HG03342 (cell line): Measurements from ENCODE around the gene NRXN3.

Experiments used
- ATAC-seq: cut with Tn5 transposase; IDR thresholded peaks from one replicate; pipeline ENCODE4 v1.9.1; 2021; ENCODE audit warnings: mild to moderate bottlenecking, moderate library complexity; ENCODE audit not compliant: unreplicated experiment

The NRXN3 gene

DNA sequence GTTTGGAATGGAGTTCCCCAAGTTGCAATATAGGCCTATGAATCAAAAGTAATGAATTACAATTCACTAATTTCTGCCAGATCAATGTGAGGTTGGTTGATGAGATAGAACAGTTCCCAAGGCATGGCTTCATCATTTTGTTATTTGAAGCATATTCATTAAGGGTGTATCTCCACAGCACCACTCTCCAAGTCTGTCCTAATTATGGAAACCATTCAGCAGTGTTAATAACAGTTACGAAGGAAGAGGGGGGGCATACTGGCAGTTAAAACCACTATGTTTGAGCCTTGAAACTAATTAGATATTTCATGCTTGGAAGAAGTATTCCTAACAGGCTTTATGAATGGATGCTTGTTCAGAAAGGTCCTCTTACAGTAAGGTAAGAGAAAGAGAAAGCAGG is 1520.8 kb downstream of the NRXN3 start:
- ATAC-seq = no peak

DNA sequence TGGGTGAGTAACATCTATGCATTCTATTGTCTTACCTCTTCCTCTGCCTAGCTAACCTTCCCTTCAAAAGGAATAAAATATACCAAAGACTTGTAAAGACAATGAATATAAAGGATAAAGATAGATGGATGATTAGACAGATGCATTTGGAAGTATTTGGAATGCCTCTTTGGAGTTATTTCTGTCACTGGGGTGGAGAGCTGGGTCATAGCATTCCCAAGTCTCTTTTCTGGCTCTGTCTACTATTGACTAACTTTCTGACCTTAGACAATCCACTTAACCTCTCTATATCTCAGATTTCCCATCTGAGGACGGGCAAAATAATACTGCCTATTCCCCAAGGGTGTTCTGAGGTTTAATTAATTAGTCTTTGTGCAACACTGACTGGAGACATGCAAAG is 1523.8 kb downstream of the NRXN3 start:
- ATAC-seq = no peak

DNA sequence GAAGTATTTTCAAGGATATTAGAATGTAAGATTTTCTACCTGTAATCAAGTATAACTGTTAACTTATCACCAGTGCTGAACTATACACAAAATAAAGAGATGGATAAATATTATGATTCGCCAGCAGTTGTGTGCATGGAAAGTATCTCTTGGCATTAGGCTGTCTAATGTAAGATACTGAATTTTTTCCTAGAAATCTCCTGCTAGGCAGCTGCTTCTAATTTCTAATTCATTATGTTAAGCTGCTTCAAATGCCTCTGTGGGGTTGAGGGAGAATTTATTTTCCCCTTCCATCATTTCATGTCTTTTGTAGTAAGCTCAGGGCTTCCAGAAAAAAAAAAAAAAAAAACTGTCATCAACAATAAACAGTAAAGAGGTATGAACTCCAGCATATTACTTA is 1525.1 kb downstream of the NRXN3 start:
- ATAC-seq = no peak

DNA sequence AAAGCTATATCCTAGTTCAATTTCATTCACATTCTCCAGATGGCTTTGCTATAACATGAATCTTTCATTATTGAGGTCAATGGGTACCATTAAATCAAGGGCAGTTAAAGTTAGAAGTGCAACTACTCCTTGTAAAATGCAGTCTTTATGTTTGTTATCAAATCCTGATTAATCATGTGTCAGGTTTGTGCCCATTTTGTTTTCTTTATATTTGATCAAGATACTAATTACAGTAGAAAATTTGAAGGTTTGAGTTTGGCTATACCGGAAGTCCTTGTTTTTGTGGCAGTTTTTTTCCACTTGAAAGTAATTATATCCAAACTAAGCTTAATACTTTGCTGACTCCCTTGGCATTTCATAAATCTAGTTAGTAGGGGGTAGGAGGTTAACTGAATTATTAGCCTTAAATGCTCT is 1528.1 kb downstream of the NRXN3 start:
- no peak for ATAC-seq

DNA sequence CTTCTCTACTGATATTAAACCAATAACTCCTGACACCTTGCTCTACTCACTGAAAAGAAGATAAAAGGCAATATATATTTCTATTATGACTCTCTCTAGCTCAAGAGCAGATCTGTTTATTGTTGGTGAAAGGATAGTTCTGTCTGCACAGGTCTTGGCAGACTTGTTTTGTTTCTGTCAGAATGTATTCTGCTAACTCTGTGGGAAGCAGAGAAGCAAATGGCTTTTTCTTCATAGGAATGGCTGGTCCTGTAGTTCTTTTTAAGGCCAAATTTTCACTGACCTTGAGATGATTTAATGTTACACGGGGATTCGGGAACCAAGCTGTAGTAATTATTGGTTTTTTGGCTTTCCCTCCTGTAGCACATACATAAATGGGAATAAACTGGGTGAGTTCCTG is 1529.0 kb downstream of the NRXN3 start:
- no peak for ATAC-seq

DNA sequence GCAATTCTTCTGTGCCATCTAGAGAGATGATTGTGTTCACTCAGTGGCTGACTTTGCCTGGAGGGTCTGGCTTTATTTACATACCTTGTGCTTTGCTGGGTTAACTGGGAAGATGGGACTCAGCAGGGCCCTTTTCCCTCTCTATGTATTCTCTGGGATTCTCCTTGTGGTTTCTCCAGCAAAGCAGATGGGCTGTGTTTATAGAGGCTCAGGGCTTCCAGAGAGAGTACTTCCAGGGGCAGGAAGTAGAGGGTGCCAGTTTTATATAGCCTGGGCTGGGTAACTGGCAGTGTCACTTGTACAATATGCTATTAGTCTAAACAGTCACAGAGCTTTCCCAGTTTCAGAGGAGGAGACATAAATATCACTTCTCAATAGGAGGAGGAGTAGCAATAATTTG is 1531.2 kb downstream of the NRXN3 start:
- ATAC-seq = no peak

DNA sequence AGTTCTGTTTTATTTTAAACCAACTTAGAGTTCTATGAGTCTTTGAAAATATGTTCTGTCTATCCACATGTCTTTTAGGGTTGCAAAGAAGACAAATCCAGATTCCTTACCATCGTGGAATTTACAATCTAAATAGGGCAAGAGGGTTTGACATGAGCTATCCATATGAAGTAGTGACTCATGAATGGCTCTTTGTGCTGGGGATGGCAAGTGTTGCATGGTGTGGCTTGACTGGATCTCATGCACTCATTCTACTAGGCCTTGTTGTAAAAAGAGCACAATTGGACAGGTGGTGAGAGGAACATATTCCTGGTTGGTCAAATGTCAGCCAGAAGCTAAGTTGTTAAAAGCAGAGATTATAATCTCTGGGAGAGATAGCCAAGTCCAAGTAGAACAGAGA is 1532.0 kb downstream of the NRXN3 start:
- no peak for ATAC-seq

DNA sequence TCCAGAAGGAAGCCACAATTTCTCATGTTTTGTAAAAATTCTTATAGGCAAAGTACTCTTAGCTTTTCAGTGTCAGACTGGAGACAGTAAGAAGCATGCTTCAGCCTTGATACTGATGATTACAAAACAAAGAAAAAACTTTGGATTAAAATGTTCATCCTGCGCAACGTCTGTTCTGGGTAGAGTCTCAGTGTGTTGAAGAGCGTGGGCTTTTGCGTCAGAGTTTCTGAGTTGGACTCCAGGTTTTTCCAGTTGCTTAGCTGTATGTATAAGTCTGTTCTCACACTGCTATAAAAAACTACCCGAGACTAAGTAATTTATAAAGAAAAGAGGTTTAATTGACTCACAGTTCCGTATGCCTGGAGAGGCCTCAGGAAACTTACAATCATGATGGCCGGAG is 1533.0 kb downstream of the NRXN3 start:
- no peak for ATAC-seq

DNA sequence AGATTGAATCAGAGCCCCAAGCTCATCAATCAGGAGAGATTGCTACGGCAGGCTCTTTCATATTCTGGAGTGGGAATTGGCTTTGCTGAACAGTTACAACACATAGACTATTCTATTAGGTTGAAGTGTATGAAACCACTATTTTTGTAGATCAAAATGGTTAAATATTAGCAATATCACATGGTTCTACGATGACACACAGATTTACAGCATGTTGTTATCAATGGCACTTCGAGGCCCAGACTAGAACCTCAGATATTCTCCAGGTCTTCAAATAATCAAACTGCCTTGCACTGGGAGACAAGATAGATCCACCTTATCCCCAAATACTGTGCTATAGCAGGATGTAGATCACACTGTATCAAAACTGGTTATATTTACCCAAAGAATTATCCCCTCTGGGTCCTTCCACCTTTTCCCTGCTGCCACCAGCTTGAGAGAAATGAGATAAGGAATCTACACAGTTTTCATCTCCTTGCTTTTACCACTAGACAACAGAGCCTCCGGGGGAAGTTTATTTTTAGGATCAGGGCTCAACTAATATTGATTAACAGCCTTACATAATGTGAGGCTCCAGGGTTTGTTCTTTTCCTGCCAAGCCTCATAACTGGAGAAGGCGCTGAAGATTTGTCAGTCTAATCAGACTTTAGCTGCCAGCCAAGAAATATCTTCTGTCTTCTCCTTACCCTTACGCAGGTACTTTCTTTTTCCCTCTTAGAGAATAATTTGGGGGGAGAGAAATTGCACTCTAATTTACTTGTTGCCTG is 1534.1 kb downstream of the NRXN3 start:
- no peak for ATAC-seq

DNA sequence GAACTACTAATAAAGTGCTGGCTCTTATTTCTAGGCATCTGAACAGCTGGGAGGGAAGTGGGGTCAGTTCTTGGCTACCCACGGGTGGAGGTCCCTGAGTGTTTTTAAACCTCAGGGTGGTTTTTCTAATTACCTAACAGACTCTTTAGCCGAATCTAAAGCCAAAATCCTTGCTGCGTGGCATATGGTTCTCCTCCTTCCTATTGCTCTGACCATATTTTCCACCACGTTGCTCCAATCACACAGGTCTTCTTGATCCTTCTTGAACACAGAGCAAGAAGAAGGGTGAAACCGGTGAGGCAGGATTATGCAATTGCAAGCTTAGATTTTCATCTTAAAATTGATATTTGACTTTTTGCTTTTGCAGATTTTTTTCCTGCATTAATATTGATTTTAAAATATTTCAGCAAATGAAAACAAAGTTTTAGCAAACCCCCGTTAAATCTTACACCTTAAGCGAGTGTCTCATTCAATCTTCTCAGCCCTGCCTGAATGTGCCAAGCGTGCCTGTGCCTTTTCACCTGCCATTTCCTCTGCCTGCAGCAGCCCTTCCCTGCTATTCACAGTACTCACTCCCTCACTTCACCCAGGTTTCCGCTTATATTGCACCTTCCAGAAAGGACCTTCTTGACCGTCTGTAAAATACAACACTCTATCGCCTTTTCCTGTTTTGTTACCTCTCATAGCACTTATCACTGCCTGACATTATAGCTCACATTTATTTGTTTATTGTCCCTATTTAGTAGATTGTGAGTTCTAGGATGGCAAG is 1535.1 kb downstream of the NRXN3 start:
- ATAC-seq = no peak

DNA sequence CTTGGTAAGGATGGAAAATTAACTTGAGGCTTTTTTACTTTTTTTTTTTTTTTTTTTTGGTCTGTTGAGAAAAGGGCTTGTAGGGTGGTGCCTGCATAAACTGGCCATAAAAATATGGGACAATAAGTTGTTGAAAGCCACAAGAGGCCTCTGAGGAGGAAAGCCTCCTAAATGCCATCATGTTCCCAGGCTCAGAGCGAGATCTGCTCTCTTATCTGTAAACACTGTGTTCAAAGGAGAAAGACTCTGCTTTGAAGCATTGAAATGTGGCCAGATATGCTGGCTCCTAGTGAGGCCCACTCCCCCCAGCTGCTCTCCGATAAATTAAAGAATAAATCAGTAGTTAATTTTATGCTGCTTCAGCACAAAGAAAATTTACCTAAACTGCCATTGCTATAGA is 1536.2 kb downstream of the NRXN3 start:
- ATAC-seq = no peak

DNA sequence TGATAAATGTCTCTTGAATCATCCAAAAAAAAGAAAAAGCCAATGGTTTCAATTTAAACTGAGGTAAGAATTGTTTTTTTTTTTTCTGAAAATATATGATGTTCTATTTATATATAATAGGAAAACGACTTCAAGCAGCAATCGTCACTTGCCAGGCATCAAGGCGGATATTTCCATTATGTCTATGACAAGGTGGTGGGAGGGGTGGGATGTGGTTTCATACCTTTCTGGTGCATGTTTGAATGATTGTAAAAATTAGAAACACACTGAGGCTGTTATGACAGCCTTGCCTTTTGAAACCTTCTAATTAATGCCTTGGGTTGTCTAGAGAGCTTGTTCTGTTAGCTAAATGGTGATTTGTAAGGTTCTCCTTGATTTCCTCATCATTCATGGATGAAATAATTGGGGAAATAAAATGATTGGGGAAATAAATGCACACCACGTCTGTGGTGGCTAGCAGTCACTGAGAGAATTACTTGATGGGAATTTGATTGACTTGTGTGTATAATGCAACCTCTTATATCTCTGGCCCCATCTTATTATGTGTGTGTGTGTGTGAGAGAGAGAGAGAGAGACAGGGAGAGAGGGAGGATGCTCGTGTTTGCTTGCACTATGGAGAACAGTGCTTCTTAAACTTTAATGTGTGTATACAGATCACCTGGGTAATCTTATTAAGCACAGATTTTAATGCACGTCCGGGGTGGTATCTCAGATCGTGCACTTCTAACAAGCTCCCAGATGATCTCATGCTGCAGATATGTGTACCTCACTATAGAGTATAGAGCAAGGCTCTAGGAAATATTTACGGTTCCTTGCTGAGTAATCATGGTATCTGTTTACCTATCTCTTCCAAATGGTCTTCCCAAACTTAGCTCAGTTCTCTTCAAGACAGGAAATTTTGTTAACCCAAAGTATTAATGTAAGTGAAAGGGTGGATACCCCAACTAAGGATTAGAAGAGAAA is 1538.5 kb downstream of the NRXN3 start:
- no peak for ATAC-seq

DNA sequence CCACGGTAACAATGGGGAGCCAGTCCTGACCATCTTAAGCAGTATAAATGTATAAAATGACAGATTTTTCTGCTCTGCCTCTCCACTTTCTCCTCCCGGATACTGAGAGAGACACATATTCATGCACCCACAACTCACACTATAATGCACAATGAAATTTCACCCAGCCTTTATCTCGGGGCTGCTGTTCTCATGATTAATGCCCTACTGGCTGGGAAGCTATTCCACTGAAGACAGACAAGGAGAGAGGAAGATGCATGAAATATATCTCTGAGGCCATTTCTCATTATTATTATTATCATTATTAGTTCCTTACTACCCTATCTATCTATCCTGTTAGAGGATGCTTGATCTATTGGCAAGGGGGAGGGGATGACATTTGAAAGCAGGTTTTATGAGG is 1539.4 kb downstream of the NRXN3 start:
- ATAC-seq = no peak

DNA sequence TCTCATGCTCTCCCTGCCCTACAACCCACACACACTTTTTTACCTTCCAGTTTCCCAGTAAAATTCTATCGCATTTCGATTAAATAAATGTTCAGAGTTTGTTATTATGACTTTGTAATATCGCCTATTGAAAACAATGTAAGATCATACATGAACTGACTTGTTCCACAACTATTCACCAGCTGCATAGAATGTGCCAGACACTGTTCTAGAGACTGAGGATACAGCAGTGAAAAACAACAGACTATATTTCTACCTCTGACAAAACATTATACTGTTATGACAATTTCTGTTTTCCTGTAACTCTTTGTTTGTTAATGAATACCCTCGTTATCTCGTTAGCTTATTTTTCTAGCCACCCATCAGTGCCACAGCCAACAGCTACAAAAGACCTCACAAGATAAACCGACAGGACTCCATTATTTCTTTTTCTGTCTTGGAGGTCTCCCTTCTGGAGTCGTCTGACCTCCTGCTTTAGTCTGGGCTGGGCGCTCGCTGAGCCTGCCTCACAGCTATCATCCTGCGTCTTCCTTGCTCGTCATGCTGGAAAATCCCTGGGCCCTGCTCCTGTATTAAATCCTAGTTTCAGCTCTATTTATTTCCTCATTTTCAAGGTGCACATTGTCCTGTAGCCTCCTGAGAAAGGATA is 1542.3 kb downstream of the NRXN3 start:
- ATAC-seq = no peak

DNA sequence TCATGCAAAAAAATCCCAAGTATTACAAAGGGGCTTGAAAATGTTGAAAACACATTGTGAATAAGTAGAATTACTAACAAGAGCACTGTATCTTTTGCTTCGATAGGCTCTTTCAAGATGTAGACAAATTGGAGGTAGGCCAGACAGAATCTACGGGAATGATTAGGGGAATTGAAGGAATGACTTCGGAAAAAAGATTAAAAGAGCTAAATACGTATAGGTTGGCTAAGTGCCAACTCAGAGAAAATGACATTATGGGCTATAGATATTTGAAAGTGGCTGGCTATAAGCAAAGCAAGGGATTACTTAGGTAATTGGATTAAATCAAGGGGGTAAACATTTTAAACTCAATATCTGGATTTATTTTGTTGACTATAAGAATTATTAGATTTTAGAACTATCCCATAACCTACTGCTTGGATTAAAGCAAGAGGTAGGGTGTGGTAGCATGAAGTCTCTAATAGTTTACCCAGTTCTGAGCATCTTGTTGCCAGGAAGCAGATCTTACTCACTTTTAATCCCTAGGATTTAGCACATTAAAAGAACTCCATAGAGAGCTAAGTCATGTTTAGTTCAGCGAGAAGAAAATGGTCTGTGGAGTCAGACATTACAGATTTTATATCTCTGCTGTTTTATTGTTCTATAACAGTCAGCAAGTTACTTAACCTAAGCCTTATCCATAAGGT is 1551.4 kb downstream of the NRXN3 start:
- no peak for ATAC-seq

DNA sequence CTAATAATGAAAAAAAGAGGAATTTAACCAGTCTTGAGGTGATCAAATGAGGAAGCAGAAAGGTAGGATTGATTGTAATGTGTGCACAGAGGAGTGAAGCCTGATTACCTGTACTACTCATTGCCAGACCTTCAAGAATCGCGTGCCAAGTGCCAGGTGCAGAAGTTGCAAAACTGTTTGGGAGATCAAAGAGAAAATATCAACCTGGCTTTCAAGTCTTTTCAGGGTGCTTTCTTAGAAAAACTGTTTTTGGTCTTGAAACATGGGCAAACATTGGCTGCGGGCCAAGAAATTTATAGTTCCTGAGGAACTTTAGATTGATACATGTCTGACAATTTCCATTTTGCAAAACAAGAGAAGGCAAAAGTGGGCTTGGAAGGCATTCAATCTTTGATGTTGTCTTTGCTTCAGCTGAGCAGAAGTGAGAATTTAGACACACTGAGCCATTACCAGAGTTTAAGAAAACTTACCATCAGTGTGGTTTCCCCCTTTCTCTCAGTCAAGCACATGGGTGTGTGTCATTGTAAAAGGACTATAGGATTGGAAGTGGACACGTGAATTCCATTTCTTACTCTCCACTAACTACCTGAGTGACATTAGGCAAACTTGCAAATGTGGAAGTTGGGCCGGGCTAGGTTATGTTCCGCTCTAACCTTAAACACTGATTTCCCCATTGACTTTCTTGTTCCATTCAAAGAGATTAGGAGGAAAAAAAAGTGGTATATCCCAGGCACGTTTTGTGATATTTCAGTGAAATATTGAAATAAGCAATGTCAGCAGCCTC is 1555.0 kb downstream of the NRXN3 start:
- no peak for ATAC-seq

DNA sequence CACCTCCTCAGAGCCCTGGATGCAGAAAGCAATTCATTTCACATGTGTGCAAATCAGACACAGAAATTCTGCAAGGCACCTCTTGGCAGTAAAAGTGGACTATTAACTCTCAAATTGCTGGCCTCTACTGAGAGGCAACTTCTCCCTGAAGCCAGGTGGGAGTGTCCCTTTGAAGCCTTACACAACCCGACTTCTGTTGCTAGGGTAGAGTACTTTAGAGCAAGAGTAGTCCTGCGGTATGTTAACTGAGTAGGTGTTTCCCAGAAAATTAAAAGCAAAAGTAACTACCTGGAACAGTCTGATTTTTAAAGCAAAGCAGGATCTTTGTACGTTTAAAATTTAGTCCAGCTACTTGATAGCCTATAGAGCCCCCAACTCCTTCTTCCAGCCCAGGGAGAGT is 1557.7 kb downstream of the NRXN3 start:
- no peak for ATAC-seq

DNA sequence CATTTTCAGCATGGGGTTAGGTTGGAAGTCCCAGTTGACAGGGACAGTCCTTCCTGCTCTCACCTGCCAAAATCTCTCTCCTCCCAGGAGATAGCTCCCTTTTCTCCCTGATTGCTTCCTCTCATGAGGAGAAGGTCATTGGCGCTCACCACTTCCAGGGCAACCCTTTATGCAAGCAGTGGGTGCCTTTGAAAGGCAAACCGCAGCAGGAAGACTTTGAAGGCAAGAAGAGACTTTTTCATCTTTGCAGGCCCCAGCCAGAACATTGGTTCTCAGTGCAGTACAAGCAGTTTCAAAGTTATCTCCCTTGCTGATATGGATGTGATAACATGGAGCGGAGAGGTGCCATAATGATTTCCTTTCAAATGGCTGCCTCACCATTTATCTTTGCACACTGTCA is 1558.2 kb downstream of the NRXN3 start:
- no peak for ATAC-seq

DNA sequence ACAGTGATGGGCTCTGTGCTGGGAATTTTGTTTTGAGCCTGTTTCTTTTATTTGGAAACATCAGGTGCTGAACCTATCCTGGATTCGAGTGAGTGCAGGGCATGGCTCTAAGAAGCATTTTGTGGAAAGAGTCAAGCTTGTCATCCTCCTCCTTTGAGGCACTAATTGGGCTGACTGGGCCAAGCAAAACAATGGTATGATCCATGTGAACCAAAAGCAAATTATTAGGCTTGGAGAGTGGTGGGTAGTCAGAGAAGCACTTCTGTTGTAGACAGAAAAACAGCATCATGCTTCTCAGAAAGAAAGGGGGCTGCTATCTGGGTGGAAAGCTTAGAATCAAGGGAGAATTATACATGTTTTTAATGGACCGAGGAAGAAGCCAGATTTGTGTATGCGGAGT is 1559.6 kb downstream of the NRXN3 start:
- no peak for ATAC-seq

DNA sequence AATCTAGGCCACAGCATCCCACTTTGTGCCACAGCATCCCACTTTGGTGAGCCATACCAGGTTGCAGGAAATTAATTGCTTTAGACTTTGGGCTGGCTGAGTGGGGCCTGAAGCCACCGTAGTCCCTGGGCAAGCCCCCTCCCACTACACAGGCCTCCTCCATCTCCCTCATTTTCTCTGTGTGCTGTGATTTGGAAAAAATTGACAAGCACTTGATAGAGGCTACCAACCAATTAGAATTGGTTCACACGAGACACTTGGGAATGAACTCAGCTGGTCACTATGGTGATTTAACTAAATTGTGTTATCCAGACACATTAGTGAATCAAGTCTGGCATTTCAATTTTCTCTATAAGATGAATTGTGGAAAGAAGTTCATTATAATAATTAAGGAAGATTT is 1560.0 kb downstream of the NRXN3 start:
- no peak for ATAC-seq
